T-helper 1 cell treated with Interleukin-12 subunit alpha and Interleukin-12 subunit beta and Interleukin-4 antibody, amounts not matched to agents 30 ng/mL and 1 ng/mL, for 36 hours (primary cell): ENCODE results near the gene C3orf80. TPM values are rescaled to one million over a fixed set of nuclear protein-coding genes. Genes with fewer than 3 reads are reported as not detected.

Experiments used
- total RNA-seq: library from RNA; stranded (reverse); gene quantifications from 2 replicates; pipeline ENCODE4 v1.2.3, GENCODE V29; 2022

C3orf80 gene
- total RNA-seq, 1 donor from 2014 or later: 0.17 TPM

Other genes starting within 250 kb of the C3orf80 start
- gene IL12A, start 236.6 kb upstream of the C3orf80 start, total RNA-seq: 1.5 and 1.6 TPM in 2 replicates
- 25.1 and 25.3 TPM in 2 replicates for gene IFT80, start 173.8 kb downstream of the C3orf80 start, total RNA-seq
- 197 and 212 TPM in 2 replicates for gene SMC4, start 174.2 kb downstream of the C3orf80 start, total RNA-seq
- 45.1 and 47.3 TPM in 2 replicates for gene TRIM59, start 224.4 kb downstream of the C3orf80 start, total RNA-seq